Measurements from ENCODE around the gene WWTR1.

Gene WWTR1

DNA sequence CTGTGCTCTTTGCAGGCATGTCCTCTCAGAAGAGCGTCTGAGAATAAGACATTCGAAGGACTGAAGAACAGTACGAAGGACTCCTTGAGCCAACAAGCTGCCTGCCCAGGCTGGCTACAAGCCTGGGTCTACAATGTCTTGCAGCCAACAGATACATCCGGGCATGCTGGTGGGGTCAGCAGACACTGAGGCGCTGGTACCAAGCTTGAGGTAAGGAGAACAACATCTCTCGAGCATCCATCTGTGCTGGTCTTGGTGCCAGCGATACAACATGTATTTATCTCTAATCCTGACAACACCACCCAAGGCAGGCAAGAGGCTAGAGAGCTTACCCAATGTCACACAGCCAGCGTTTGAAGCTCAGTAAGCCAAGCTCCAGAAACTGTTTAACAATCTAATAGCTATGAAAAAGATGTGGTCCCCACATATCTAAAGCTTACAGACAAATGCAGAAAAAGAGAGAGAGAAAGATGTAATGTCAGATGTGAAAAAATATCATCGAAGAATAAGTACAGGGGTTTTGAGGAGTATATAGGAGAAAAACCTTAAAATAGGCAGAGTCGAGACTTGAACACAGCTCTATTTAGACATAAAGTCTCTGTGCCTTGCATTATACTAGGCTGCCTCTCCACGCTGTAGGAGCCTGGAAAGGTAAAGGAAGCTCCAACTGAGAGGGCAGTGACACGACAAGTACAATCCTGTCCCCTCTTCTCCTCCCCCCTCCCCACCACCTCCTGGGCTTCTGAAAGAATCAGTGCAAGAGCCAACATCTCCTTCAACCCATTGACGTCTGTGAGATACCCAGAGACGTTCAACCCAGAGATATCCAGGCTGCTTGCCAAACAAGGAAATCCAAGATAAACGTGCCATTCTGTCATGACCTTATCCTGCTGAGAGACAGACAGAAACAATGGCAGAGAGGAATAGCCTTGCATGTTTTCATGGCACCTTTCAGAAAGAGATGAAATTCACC lies 39.4 kb downstream of the WWTR1 start:
- FAIRE-seq (no peak), DNase-seq (ENCODE audit: insufficient read length, low spot score) (no peak)
- no peak for TF ChIP-seq POLR2A (IDR thresholded peaks at IDR 0.05; ENCODE audit: low read depth, low read length)
- no peak for TF ChIP-seq POU2F2 (IDR thresholded peaks at IDR 0.05; ENCODE audit: low read depth, low read length)
- TF ChIP-seq SPI1 (IDR thresholded peaks at IDR 0.05; ENCODE audit: low read depth, low read length): no peak
- no peak for TF ChIP-seq TAF1 (IDR thresholded peaks at IDR 0.05; ENCODE audit: low read depth, low read length)
- TF ChIP-seq PAX5 (IDR thresholded peaks at IDR 0.05; ENCODE audit: insufficient read depth, low read length, severe bottlenecking): no peak
- no peak for TF ChIP-seq POLR2AphosphoS5 (IDR thresholded peaks at IDR 0.05; ENCODE audit: low read depth, low read length)

DNA sequence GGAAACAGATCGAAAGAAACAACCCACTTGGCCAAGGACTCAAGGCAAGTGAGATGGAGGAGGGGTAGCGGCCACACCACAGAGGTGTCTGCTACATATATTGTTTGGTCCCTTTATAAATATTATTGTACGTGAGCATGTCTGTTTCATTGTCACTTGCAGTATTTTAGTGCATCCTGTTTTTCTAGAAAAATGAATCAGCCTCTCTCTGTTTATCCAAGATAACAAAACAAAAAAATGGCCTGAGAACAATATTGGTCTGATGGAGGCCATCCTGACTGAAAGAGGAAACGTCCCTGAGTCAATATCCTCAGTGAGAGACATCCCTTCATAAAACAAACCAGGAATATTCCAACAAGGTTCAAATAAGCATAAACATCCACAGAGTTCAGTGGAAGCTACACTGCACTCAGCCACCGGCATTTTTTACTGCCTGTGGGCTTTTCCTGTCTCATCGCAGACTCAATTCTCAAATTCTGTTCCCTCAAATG lies 42.0 kb downstream of the WWTR1 start:
- no peak for DNase-seq (ENCODE audit: insufficient read length, low spot score)

DNA sequence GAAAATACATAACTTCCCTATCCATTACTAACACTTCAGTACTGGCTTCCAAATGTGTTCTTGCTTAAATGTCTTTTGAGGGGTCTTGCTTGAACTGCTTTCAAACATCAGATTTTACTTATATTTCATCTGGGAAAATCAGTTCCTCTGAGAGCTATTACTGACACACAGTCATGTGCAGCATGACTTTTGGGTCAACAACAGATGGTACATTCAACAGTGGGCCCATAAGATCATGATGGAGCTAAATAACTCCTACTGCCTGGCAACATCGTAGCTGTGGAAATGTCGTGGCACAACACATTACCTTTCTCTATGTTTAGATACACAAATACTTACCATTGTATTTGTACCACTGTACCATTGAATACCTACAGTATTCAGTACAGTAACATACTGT lies 43.8 kb downstream of the WWTR1 start:
- TF ChIP-seq TAF1 (IDR thresholded peaks at IDR 0.05; ENCODE audit: low read depth, low read length): no peak
- TF ChIP-seq POU2F2 (IDR thresholded peaks at IDR 0.05; ENCODE audit: low read depth, low read length): no peak
- TF ChIP-seq POLR2A (IDR thresholded peaks at IDR 0.05; ENCODE audit: low read depth, low read length): no peak
- no peak for TF ChIP-seq SPI1 (IDR thresholded peaks at IDR 0.05; ENCODE audit: low read depth, low read length)
- TF ChIP-seq POLR2AphosphoS5 (IDR thresholded peaks at IDR 0.05; ENCODE audit: low read depth, low read length): no peak
- no peak for TF ChIP-seq PAX5 (IDR thresholded peaks at IDR 0.05; ENCODE audit: insufficient read depth, low read length, severe bottlenecking)
- DNase-seq (ENCODE audit: insufficient read length, low spot score): no peak
- no peak for FAIRE-seq

More for the DNA sequence above, 42.0 kb downstream of the WWTR1 start:
- FAIRE-seq: no peak
- TF ChIP-seq PAX5 (IDR thresholded peaks at IDR 0.05; ENCODE audit: insufficient read depth, low read length, severe bottlenecking): no peak
- no peak for TF ChIP-seq POLR2AphosphoS5 (IDR thresholded peaks at IDR 0.05; ENCODE audit: low read depth, low read length)
- no peak for TF ChIP-seq POU2F2 (IDR thresholded peaks at IDR 0.05; ENCODE audit: low read depth, low read length)
- no peak for TF ChIP-seq SPI1 (IDR thresholded peaks at IDR 0.05; ENCODE audit: low read depth, low read length)
- TF ChIP-seq POLR2A (IDR thresholded peaks at IDR 0.05; ENCODE audit: low read depth, low read length): no peak
- TF ChIP-seq TAF1 (IDR thresholded peaks at IDR 0.05; ENCODE audit: low read depth, low read length): no peak

GRCh38 chr3:149612456-149612855 lies 45.4 kb downstream of the WWTR1 start:
- FAIRE-seq (no peak), DNase-seq (ENCODE audit: insufficient read length, low spot score) (no peak)
- TF ChIP-seq POLR2AphosphoS5 (IDR thresholded peaks at IDR 0.05; ENCODE audit: low read depth, low read length) (no peak), TAF1 (IDR thresholded peaks at IDR 0.05; ENCODE audit: low read depth, low read length) (no peak), PAX5 (IDR thresholded peaks at IDR 0.05; ENCODE audit: insufficient read depth, low read length, severe bottlenecking) (no peak), POU2F2 (IDR thresholded peaks at IDR 0.05; ENCODE audit: low read depth, low read length) (no peak), SPI1 (IDR thresholded peaks at IDR 0.05; ENCODE audit: low read depth, low read length) (no peak), POLR2A (IDR thresholded peaks at IDR 0.05; ENCODE audit: low read depth, low read length) (no peak)

DNA sequence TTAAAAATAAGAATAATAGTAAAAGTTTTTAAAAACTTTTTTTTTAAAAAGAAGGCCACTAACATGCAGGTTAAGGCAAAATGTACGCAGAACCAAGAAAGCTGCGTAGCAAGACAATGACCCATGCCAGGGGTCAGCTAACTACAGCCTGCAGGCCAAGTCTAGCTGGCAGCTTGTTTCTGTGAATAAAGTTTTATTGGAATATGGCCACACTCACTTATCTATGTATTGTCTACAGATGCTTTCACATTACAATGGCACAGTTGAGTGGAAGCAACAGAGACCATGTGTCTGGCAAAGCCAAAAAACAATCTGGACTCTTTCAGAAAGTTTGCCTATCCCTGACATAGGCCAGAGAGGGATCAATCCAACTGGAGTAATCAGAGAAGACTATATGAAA lies 46.7 kb downstream of the WWTR1 start:
- DNase-seq (ENCODE audit: insufficient read length, low spot score): no peak
- no peak for FAIRE-seq
- TF ChIP-seq SPI1 (IDR thresholded peaks at IDR 0.05; ENCODE audit: low read depth, low read length): no peak
- TF ChIP-seq PAX5 (IDR thresholded peaks at IDR 0.05; ENCODE audit: insufficient read depth, low read length, severe bottlenecking): no peak
- no peak for TF ChIP-seq POU2F2 (IDR thresholded peaks at IDR 0.05; ENCODE audit: low read depth, low read length)
- TF ChIP-seq POLR2A (IDR thresholded peaks at IDR 0.05; ENCODE audit: low read depth, low read length): no peak
- TF ChIP-seq TAF1 (IDR thresholded peaks at IDR 0.05; ENCODE audit: low read depth, low read length): no peak
- TF ChIP-seq POLR2AphosphoS5 (IDR thresholded peaks at IDR 0.05; ENCODE audit: low read depth, low read length): no peak

- no peak for DNase-seq (ENCODE audit: insufficient read length, low spot score)
- TF ChIP-seq SPI1 (IDR thresholded peaks at IDR 0.05; ENCODE audit: low read depth, low read length) (no peak), POU2F2 (IDR thresholded peaks at IDR 0.05; ENCODE audit: low read depth, low read length) (no peak), TAF1 (IDR thresholded peaks at IDR 0.05; ENCODE audit: low read depth, low read length) (no peak), POLR2A (IDR thresholded peaks at IDR 0.05; ENCODE audit: low read depth, low read length) (no peak)
- no peak for FAIRE-seq
Measured at GRCh38 chr3:149610351-149611105, 47.3 kb downstream of the WWTR1 start.

DNA sequence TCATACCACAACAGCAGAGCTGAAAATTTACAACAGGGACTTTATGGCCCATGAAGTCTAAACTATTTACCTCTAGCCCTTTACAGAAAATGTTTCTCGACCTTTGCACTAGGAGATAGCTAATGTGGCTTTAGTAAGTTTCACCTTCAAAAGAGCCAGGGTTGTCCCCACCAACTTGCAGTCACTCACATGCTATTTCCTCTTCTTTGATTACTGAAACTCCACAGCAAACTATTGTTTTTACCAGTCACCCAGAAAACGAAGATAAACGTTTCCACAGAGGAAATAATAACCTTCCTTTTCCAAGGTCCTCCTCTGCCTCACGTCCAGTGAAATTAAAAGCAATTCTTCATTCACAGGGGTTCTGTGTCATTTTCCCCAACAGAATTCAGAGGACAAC lies 48.2 kb downstream of the WWTR1 start:
- no peak for DNase-seq (ENCODE audit: insufficient read length, low spot score)
- no peak for TF ChIP-seq SPI1 (IDR thresholded peaks at IDR 0.05; ENCODE audit: low read depth, low read length)
- no peak for TF ChIP-seq TAF1 (IDR thresholded peaks at IDR 0.05; ENCODE audit: low read depth, low read length)
- TF ChIP-seq POLR2AphosphoS5 (IDR thresholded peaks at IDR 0.05; ENCODE audit: low read depth, low read length): no peak
- TF ChIP-seq PAX5 (IDR thresholded peaks at IDR 0.05; ENCODE audit: insufficient read depth, low read length, severe bottlenecking): no peak
- TF ChIP-seq POLR2A (IDR thresholded peaks at IDR 0.05; ENCODE audit: low read depth, low read length): no peak
- FAIRE-seq: no peak

DNA sequence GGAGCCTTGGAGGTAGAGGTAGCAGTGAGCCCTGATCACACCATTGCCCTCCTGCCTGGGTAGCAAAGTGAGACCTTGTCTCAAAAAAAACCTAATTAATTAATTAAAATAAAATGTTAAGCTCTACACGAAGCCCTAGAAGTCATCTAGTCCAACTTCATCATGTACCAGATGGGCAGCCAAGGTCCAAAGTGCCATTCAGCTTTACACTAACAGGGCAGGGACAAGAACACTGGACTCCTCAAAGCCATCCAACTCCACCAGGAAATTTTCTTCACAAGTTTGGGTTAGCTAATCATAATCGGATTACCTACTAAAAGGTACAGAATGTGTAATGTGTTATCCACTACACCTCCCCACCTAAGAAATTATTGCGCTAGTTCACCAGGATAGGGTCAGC lies 48.8 kb downstream of the WWTR1 start:
- TF ChIP-seq TAF1 (IDR thresholded peaks at IDR 0.05; ENCODE audit: low read depth, low read length): no peak
- TF ChIP-seq POLR2AphosphoS5 (IDR thresholded peaks at IDR 0.05; ENCODE audit: low read depth, low read length): no peak
- TF ChIP-seq POLR2A (IDR thresholded peaks at IDR 0.05; ENCODE audit: low read depth, low read length): no peak
- no peak for TF ChIP-seq PAX5 (IDR thresholded peaks at IDR 0.05; ENCODE audit: insufficient read depth, low read length, severe bottlenecking)
- no peak for TF ChIP-seq POU2F2 (IDR thresholded peaks at IDR 0.05; ENCODE audit: low read depth, low read length)
- no peak for TF ChIP-seq SPI1 (IDR thresholded peaks at IDR 0.05; ENCODE audit: low read depth, low read length)
- FAIRE-seq (no peak), DNase-seq (ENCODE audit: insufficient read length, low spot score) (no peak)

- no peak for TF ChIP-seq POLR2AphosphoS5 (IDR thresholded peaks at IDR 0.05; ENCODE audit: low read depth, low read length)
- TF ChIP-seq POLR2A (IDR thresholded peaks at IDR 0.05; ENCODE audit: low read depth, low read length): no peak
- TF ChIP-seq PAX5 (IDR thresholded peaks at IDR 0.05; ENCODE audit: insufficient read depth, low read length, severe bottlenecking): no peak
- TF ChIP-seq SPI1 (IDR thresholded peaks at IDR 0.05; ENCODE audit: low read depth, low read length): no peak
- TF ChIP-seq TAF1 (IDR thresholded peaks at IDR 0.05; ENCODE audit: low read depth, low read length): no peak
- no peak for TF ChIP-seq POU2F2 (IDR thresholded peaks at IDR 0.05; ENCODE audit: low read depth, low read length)
- FAIRE-seq: no peak
Measured at GRCh38 chr3:149605902-149606301, 51.9 kb downstream of the WWTR1 start.

More at GRCh38 chr3:149605902-149606301, 51.9 kb downstream of the WWTR1 start:
- DNase-seq (ENCODE audit: insufficient read length, low spot score): no peak

Data from GM12891 (cell line).